SK-N-SH treated with all-trans-retinoic acid at 6 μM for 48 hours (cell line): ENCODE results near the gene KDM4B.

Experiments used
- ATAC-seq: fragments of 200-7000 bp; cut with Tn5 transposase; 3 replicates; pipeline ENCODE4 v1.9.1; 2020; ENCODE audit warnings: mild to moderate bottlenecking, moderate library complexity
- ARNTL ChIP-seq: fragments of 450-650 bp; formaldehyde crosslinking; IDR thresholded peaks from 2 replicates; pipeline ENCODE4 v1.5.0; 2020; ENCODE audit warnings: low read depth, mild to moderate bottlenecking, moderate library complexity, borderline replicate concordance
- BACH2 ChIP-seq: fragments of 250-450 bp; sonication (Bioruptor Pico); IDR thresholded peaks from 2 replicates; pipeline ENCODE4 v1.9.0; 2021; ENCODE audit warnings: mild to moderate bottlenecking, borderline replicate concordance
- ESRRG ChIP-seq: fragments of 250-450 bp; sonication (Bioruptor Pico); IDR thresholded peaks from 2 replicates; pipeline ENCODE4 v1.6.1; 2021; ENCODE audit warnings: mild to moderate bottlenecking
- GLIS3 ChIP-seq: fragments of 250-450 bp; sonication (Bioruptor Pico); IDR thresholded peaks from 2 replicates; pipeline ENCODE4 v1.5.0; 2020; ENCODE audit warnings: mild to moderate bottlenecking, moderate library complexity
- ISL1 ChIP-seq: fragments of 250-450 bp; sonication (Bioruptor Pico); IDR thresholded peaks from 2 replicates; pipeline ENCODE4 v2.1.2; 2022; ENCODE audit warnings: mild to moderate bottlenecking, moderate library complexity
- OSR1 ChIP-seq: fragments of 250-450 bp; sonication (Bioruptor Pico); IDR thresholded peaks from 2 replicates; pipeline ENCODE4 v1.8.0; 2022; ENCODE audit warnings: moderate library complexity, mild to moderate bottlenecking, inconsistent platforms
- PATZ1 ChIP-seq: fragments of 250-450 bp; sonication (Bioruptor Pico); IDR thresholded peaks from 2 replicates; pipeline ENCODE4 v1.8.0; 2020; ENCODE audit warnings: mild to moderate bottlenecking, moderate library complexity, borderline replicate concordance
- POU6F1 ChIP-seq: fragments of 250-450 bp; sonication (Bioruptor Pico); IDR thresholded peaks from 2 replicates; pipeline ENCODE4 v1.8.0; 2021; ENCODE audit warnings: low read depth, mild to moderate bottlenecking, moderate library complexity, borderline replicate concordance
- PPARA ChIP-seq: fragments of 250-450 bp; sonication (Bioruptor Pico); IDR thresholded peaks from 2 replicates; pipeline ENCODE4 v1.5.0; 2020; ENCODE audit warnings: mild to moderate bottlenecking, borderline replicate concordance
- RARB ChIP-seq: fragments of 250-450 bp; sonication (Bioruptor Pico); IDR thresholded peaks from 2 replicates; pipeline ENCODE4 v1.8.0; 2021; ENCODE audit warnings: mild to moderate bottlenecking, moderate library complexity
- TCF4 ChIP-seq: fragments of 250-450 bp; sonication (Bioruptor Pico); IDR thresholded peaks from 2 replicates; pipeline ENCODE4 v1.8.0; 2021; ENCODE audit warnings: mild to moderate bottlenecking, moderate library complexity, borderline replicate concordance
- TSHZ2 ChIP-seq: fragments of 250-450 bp; sonication (Bioruptor Pico); IDR thresholded peaks from 2 replicates; pipeline ENCODE4 v1.5.0; 2020; ENCODE audit warnings: mild to moderate bottlenecking, moderate library complexity
- ZC3H10 ChIP-seq: fragments of 250-450 bp; sonication (Bioruptor Pico); IDR thresholded peaks from 2 replicates; pipeline ENCODE4 v1.5.1; 2021; ENCODE audit warnings: mild to moderate bottlenecking, moderate library complexity
- ZFP3 ChIP-seq: fragments of 250-450 bp; sonication (Bioruptor Pico); IDR thresholded peaks from 2 replicates; pipeline ENCODE4 v1.5.0; 2020; ENCODE audit warnings: mild to moderate bottlenecking, moderate library complexity
- TF ChIP-seq, protein P1 (sequence below): fragments of 250-450 bp; sonication (Bioruptor Pico); IDR thresholded peaks from 2 replicates; pipeline ENCODE4 v1.5.1; 2020; ENCODE audit warnings: low read depth, mild to moderate bottlenecking, moderate library complexity

KDM4B gene

GRCh38 chr19:5138606-5139582, 170.0 kb downstream of the KDM4B start:
- TF ChIP-seq POU6F1 (CRISPR knock-in tag) (no peak), TCF4 (no peak), PATZ1 (no peak), GLIS3 (CRISPR knock-in tag) (no peak), ESRRG (CRISPR knock-in tag) (no peak), ZC3H10 (CRISPR knock-in tag) (no peak), ARNTL (CRISPR knock-in tag) (no peak)
- TF ChIP-seq, protein P1, sequence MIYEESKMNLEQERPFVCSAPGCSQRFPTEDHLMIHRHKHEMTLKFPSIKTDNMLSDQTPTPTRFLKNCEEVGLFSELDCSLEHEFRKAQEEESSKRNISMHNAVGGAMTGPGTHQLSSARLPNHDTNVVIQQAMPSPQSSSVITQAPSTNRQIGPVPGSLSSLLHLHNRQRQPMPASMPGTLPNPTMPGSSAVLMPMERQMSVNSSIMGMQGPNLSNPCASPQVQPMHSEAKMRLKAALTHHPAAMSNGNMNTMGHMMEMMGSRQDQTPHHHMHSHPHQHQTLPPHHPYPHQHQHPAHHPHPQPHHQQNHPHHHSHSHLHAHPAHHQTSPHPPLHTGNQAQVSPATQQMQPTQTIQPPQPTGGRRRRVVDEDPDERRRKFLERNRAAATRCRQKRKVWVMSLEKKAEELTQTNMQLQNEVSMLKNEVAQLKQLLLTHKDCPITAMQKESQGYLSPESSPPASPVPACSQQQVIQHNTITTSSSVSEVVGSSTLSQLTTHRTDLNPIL (CRISPR knock-in tag): no peak

GRCh38 chr19:5139583-5140325, 170.8 kb downstream of the KDM4B start:
- no peak for ATAC-seq
- TF ChIP-seq RARB (CRISPR knock-in tag) (no peak), ARNTL (CRISPR knock-in tag) (no peak), OSR1 (CRISPR knock-in tag) (no peak), POU6F1 (CRISPR knock-in tag) (no peak)

More at GRCh38 chr19:5138606-5139582, 170.0 kb downstream of the KDM4B start:
- ATAC-seq: no peak

DNA sequence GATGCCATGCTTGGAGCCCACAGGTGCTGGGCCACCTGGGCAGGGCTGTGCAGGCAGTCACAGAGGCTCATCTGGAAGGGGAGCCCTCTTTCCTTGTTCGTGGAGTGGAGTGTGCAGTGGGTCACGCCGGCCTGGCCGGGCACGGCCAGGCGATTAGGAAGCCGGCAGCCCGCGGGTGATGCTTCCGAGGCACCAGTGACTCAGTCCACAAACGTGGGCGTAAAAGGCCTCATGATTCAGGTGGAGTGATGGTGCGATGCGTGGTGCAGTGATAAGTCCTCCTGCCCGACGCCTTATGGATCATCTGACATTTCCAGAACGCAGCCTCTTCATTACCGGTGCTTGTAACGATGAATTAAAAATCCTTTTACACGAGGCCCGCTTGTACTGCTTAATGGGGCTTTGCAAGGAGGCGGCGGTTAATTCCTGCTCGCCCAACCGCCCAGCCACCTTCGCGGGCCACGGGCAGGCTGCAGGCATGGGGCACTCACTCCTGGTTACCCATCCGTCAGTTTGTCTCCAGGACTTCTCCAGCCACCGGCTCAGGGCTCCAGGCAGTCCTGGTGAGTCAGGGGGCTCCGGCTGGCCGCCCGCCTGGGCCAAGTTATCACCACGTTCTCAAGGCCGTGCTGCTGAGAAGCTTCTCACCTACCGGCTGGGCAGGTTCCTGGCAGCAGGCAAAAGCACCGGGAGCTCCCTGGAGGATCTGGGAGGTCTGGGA, 172.4 kb downstream of the KDM4B start:
- ATAC-seq: no peak
- TF ChIP-seq ARNTL (CRISPR knock-in tag) (no peak), PPARA (no peak), TSHZ2 (no peak), ZFP3 (CRISPR knock-in tag) (no peak), GLIS3 (CRISPR knock-in tag) (no peak), ISL1 (CRISPR knock-in tag) (no peak), BACH2 (no peak), PATZ1 (no peak), ESRRG (CRISPR knock-in tag) (no peak)
- TF ChIP-seq, protein P1 (CRISPR knock-in tag): no peak
- TF ChIP-seq, all 23 proteins: peak for 0
